Head of caudate nucleus (tissue), 42 donors: Measurements from ENCODE around the gene BRD3.

Experiments
- DNase-seq, 42 donors: peaks; one replicate each; pipeline versions ENCODE4 v3.0.0 to v3.0.0-alpha.2; 2020 to 2021; ENCODE audit warnings: mixed read lengths in 7 of 42
- intact Hi-C: fragments of 100-400 bp; cut with DNase I; formaldehyde crosslinking; loops from one replicate; pipeline ENCODE4 v1.15.0; 2022

BRD3 gene

DNA sequence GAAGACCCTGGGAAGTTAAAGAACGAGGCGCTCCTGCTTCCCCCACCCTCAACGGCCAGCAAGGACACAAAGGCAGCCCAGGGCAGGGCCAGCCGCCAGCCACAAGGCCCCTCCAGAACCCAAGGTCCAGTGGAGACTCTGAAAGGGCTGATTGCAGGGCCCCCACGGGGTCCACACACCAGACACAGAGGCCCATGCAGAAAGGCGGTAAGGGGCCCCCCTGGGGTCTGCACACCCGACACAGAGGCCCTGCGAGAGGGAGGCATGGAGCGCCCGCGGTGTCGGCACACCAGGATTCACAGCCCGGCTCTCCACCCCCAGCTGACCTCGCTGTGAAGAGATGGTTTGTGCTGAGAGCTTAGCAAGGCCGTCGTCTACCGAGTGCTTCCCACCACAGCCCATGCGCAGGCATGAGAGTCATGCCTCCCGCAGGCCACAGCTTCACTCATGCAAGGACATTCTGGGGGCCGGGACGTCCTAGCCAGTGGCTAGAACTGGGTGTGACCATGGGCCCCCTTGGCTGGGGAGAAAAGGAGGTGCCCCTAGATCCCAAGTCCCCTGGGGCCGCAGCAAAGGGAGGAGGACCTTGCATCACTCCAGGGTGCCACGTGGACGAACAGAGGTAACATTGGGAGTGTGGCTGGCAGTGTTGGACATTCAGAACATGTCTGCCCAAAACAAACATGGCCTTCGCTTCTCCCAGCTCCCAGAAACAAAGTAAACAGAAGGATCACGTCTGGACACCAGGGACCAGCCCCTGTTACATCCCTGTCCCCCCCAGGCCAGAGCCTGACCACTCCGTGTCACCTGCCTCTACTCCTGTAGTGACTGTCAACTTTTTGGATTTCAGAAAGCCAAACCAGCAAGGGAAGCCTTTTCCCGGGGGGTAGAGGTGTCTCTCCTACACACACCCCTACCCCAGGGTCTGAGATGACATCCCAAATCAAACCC, 9.8 kb downstream of the BRD3 start:
- intact Hi-C loops: no loop called here
- DNase-seq: peak in 10 of 42 donors; percentile 2 to 30 (median 16)

DNA sequence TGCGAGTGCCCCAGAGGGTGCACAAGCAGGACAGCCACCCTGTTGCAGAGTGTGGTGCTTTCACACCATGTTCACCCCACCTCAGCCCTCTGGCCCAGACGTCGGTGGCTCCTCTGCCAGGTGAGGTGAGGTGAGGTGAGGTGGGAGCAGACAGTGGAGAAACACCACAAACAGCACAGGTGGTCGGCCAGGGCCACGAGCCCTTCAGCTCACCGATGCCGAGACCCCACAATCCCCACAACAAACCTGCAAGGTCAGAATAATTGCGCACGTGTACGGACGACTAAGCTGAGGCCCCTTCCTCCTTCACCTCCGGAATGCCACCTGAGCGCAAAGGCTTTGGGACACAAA, 10.5 kb downstream of the BRD3 start:
- intact Hi-C loops: no loop called here
- peak in 4 of 42 donors; percentile 2 to 13 (median 10) for DNase-seq

DNA sequence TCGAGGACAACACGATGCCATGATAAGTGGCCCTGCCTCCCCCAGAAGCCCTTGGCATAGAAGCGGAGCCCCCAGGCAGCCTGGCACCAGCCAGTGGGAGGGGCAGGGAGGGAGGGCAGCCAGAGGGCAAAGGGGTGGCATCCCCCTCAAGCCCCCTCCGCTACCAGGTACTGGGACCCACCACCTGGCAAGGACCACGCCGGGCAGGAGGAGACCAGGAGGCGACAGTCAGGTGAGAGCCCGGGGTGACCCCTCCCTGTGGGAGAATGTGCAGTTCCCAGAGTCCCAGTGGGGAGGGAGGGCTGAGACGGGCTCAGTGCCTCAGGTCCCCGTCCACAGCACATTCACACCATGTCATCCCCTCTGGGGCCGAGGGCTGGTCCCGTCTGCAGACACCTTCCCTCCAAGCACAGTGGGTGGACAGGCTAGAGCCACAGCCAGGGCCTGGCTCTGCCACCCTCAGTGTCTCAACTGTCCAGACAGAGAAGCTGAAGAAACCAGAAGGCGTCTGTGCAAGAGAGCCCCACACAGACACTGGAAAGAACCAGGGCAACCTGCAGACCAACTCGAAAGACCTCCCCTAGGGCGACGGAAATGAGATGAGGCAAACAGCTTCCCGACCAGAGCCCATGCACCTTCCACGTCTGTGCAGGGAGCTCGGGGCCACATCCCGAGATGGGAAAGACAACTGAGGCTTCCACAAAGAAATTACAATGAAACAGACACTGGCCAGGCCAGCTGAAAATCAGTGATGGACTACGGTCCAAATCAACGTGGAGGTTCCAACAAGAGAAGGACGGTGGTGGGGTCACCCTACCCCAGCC, 11.1 kb downstream of the BRD3 start:
- peak in 9 of 42 donors; percentile 4 to 25 (median 15) for DNase-seq
- intact Hi-C loops: no loop called here

DNA sequence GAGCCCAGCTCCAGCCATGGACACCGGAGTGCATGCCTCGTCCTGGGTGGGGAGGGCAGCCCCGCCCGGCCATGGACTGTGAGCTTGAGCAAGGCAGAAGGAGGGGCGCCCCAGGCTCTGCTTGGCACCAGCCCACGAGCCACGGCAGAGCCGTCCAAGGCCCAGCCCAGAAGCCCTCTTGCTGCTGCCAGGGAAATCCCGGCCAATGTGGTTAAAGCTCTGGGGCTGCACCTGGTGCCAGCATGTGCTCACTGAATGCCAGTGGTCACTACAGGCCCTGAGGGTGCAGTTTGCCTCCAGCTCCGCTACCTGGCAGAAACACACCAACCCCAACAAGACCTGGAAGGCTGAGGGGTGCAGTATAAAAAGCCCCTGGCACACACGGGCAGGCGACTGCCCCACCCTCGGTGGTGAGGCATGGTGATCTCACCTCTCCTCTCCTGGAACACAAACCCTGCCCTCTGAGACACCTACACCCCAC, 11.8 kb downstream of the BRD3 start:
- DNase-seq: peak; percentile 37 to 87 (median 70)
- intact Hi-C loops: no loop called here

DNA sequence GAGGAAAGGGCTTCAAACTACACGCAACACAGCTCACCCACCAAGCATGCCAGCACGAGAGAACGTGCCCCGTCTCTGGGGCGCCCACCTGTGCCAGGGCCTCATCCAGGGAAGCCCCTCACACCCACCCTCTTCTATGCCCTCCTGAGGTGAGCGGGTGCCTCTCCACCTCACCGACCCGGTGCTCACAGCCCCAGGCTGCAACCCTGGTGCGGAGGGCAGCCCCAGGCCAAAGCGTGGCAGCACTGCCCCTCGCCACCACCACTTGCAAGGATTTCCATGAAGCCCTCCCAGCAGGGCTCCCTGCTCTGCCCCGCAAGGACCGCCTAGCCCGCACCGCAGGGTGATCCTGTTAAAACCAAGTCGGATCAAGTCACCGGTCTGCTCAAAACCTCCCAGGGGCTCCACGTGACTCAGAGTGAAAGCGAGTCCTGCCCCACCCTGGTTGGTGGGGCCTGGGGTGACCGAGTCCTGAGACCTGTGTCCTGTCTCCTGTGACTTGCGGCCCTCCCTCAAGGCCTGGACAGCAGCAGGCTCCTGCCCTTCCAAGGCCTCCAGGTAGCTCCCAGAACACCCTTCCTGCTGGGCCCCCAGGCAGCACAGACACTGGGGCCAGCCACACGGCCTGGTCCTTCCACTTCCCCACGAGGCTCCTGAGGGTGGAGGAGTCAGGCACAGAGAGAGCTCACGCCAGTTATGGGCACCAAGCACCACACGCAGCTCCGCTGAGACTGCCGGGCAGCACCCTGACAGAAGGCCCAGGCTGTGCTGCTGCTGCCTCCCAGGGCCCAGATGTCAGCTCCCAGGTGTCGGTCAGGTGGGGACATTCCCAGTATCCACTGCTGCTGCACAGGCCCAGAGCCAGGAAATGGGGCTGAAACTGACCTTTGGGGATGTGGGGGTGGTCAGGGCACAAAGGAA, 12.7 kb downstream of the BRD3 start:
- DNase-seq: peak in 7 of 42 donors; percentile 3 to 26 (median 11)
- intact Hi-C loops: no loop called here

DNA sequence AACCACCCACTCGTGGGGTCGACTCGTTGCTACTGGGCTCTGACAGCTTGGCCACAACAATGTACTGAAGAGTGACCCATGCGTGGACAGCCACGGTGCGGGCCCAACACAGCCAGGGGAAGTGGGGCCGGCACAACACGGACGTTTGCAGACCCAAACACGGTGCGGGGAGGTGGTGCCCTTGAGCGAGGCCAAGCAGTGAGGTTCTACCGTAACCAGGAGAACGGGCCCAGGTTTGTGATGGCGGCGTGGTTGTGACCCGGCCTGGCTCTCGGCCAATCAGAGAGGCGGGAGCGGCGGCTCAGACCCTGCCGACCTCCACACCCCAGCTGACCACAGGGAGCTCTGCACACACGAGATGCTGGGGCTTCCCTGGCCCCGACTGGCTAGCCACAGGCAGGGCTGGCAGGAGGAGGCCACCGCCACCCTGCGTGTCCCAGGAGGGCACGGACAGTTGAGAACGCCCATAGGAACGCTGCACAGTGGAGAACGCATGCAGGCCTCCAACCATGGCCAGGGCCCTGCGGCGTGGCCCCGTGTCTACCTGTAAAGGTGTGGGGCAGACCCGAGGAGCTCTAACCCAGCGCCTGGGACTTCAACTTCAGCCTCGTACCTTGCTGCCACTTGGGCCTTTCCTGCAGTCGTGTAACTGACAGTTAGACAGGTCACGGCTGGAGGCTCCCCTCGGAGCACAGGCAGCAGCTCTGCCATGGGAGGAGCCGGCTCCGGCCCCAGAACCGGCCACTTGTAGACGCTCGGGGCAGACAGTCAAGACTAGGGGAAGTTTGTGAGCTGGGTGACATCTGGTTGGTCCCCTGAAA, 13.7 kb downstream of the BRD3 start:
- peak in 2 of 42 donors; percentile 2 to 22 for DNase-seq
- intact Hi-C loops: no loop called here

DNA sequence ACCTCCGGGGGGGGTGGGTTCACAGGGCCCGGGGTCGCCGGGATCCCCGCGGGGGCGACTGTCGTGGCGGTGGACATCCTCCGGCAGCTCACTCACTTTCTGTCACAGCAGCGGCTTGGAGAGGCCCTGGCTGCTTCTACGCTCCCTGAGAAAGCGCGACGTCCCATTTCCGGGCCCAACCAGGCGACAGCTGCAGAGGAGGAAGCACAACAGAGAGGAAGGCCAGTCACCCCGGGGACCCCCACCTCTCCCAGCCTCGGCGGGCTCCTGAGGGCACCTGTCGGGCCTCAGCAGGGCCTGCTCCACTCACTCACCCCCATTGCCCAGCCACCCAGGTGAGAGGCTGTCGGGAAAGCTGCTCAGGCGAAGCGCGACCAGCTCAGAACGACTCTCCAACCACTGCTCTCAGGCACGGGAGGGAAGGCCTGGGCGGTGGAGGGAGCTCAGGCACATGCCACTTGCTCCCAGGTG, 14.4 kb downstream of the BRD3 start:
- DNase-seq: no peak

DNA sequence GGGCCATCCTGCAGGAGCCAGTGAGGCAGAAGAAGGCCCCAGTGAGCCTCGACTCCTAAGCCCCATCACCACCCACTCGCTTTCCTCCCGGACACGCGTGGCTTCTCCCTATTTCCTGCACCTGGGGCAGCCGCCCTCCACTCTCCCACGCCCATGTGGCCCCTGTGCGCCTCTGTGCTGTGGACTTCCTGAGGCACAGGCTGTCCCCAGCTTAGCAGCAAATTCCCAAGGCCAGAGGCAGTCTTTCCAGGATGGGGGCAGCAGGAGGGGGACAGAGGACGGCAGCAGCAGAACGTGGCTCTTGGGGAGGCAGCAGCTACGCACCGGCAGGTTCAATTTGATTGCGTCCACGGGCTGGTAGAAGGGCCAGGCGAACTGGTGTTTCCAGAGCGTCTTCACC, 14.9 kb downstream of the BRD3 start:
- no peak for DNase-seq
- intact Hi-C loops: no loop called here

More for the DNA sequence above, 14.4 kb downstream of the BRD3 start:
- intact Hi-C loops: no loop called here

DNA sequence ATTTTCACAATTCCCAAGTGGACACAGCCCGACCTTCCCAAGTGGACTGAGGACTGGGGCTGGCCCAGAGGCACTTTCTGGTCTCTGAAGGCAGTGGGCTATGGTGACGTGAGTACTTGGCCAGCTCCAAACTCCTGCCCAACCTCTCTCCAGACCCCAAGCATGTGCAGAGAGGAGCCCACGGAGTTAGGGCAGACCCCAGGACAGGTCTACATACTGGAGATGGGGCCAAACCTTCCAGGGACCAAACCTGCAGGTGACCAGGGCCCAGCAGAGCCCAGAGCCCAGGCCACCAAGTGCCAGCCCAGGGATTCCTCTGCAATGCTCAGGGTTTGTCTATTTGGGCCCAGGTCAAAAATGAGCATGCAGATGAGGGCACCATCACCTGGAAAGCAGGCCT, 15.3 kb downstream of the BRD3 start:
- intact Hi-C loops: no loop called here
- no peak for DNase-seq

DNA sequence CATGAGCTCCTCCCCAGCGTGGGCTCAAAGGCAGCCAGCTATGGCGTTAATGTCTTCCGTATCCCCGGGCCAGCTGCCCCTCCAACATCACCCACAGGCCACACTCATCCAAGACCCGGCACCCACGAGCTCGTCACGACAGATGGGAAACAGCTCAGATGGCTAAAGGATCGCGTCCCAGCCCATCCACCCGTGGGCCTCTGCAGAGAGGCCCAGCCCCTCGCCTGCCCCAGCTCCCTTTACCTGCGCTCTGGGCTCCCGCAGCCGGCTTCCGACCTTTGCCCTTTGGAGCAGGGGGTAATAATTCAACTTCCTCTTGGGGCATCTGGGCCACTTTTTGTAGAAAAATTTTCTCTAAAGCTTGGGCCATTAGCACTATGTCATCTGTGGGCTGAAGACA, 16.5 kb downstream of the BRD3 start:
- intact Hi-C loops: no loop called here
- DNase-seq: no peak

DNA sequence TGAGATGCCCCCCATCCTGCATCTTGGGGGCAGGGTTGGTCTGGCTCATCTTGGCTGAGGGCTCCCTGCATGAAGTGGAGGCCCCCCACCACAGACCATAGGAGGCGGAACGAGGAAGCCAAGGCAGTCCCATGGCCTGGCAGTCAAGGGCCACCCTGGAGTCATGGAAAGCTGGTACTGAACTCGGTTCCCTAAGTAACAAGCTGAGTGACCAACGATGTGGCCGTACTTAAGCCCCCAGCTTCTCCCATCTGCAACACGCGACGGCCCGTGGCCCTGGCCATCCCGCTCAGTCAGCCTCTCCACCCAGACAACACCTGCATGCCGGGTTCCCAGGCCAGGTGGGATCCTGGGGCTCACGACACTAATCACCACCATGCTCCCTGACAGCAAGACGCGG, 17.1 kb downstream of the BRD3 start:
- intact Hi-C loops: no loop called here
- no peak for DNase-seq

DNA sequence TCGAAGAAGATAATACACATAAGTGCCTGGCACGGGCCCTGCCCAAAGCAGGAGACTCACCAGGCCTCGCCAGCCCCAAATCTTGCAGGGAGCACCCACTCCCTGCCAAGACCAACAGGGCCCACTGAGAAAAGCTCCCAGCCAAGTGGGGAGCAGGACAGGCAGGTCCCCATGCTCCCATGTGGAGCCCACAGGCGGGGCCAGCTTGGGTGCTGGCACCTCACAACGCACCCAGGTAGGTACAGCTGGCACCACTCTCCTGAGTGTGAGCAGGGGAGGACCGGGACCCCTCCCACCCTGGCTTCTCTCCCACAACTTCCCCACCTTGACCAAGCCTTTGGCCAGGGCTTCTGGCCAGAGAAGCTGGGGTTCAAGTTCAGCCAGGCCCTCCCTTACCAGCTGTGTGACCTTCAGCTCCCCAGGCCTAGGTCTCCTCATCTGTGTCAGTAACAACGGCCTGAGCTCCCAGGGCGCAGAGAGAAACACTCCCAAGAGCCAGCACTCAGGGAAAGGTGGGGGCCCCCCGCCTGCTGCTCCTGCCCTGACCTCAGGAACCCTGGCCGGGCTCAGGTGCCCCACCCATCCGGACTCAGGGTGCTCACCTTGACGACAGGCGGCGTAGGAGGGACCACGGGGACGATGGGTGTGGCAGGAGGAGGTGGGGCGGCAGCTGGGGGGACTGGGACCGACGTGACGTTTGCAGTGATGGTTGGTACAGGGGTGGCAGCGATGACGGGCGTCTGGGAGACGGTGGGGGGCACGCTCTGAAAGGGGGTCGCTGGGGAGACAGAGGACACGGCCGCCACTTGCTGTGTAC, 17.8 kb downstream of the BRD3 start:
- DNase-seq: peak in 4 of 42 donors; percentile 42 to 54 (median 48)
- intact Hi-C loops: no loop called here

DNA sequence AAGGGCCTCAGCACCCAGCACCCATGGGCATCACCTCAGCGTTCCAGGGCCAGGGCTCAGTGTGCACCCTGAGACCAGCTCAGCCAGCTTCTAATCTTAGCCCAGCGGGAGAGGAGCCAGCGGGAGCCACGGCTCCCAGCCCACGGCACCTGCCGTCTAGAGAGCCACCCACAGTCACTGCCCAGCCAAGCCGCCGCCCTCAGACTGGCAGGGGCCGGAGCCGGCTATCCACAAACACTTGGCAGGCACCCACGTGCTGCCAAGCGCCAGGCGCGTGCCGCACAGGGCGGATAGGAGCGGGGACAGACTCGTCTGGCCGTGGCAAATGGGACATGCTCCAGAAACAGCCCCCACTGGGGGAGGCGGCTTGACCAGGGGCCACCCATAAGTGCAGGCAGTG, 18.6 kb downstream of the BRD3 start:
- peak in 9 of 42 donors; percentile 30 to 65 (median 42) for DNase-seq
- intact Hi-C loops: no loop called here

DNA sequence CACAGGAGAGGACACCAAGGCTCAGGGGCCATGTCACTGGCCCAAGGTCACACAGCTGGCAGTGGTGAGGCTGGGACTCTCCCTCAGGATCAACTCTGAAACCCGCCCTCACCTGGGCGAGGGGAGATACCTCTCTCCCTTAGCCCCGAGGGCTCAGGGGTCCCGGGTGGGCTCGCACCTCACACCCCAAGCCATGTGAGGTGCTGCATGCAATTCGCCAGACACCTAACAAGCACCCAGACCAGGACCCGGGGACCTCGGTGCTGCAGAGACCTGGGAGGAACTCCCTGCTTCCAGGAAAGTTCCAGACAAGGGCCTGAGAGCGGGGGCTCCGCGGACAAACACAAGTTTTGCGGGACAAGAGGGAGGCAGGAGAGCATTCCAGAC, 19.3 kb downstream of the BRD3 start:
- no peak for DNase-seq
- intact Hi-C loops: no loop called here

DNA sequence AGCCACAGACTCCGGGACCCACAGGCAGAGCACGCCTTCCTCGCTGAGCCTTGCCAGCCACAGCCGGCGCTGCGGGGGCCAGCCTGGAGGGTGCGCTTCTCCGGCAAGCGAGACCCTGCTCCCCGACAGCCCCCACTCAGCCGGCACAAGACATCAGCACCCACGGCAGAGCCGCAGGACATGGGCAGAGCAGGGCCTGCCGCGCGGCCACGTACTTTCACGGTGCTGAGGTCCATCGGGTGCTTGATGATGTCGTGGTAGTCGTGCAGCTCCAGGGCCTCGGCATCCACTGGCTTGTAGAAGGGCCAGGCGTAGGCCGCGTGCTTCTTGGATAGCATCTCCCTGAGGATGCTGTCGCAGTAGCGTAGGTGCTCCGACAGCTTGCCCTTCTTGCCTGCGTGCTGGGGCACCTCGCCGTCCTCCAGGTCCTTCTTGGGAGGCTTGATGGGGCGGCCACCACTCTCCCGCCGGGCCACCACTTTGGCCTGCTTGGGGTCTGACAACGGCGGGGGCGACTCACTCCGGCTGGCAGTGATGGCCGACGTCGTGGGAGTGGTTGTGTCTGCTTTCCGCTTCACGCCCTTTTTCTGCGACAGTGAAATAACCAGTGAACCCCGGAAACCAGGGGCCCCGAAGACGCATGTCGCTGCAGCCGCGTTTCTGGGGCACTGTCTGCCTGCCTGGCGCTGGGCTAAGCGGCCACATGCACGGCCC, 19.8 kb downstream of the BRD3 start:
- intact Hi-C loops: no loop called here
- no peak for DNase-seq

DNA sequence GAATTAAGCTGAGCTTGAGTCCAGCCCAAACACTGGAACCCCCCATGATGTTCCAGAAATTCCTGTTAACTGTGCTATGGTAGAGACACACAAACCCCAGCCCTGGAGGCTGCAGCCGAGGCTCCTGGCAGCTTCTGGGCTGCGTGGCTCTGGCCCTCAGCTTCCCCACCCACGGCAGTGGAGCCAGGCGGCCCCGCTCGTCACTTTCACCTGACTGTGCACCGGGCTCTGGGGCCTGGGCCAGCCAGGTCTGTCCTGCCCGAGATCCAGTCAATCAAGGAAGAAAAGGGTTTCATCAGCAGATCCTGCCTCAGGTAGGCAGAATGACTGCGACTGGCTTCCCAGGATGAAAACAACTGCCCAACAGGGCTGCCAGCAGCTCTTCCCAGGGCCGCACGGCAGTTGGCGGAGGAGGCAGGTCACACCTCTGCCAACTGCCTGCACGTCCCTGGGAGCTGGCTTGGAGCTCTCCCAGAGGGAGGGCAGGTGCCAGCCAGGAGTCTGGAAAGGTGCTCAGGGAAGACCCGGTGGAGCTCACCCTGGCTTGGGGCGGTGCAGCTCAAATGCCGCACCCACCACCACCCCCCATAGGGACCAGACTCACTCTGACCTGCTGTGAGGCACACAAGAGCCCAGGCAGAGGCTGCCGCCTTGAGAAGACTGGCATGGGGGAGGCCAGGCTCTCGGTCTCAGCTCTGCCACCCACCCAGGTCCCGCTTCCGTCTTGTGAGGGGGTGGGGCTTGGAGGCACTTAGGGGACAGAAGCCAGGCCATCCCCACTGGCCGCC, 20.7 kb downstream of the BRD3 start:
- intact Hi-C loops: no loop called here
- DNase-seq: no peak
